Measurements from ENCODE around the gene KRTAP29-1. TPM values are rescaled to one million over a fixed set of nuclear protein-coding genes. Genes with fewer than 3 reads are reported as not detected.
"Not testable (repeated sequence)": the region's sequence is repeated elsewhere in the genome, so short reads cannot be mapped to it uniquely, and the experiment has no call there.

Gene KRTAP29-1
- total RNA-seq (not detected), polyA plus RNA-seq (not detected)
- long read RNA-seq, donor 1: 0 reads
- long read RNA-seq, donor 2: 0 reads
- long read RNA-seq, donor 3: 0 reads

GRCh38 chr17:41301916-41302901, at the start of gene KRTAP29-1:
Gene KRTAP29-1, minus strand, starts transcription at chr17:41302851. Its CDS starts 0 bp downstream, at chr17:41302851.
- no peak within 1 kb of the TSS for H3K4me3 ChIP-seq

GRCh38 chr17:41351177-41351576, 48.5 kb upstream of the KRTAP29-1 start:
- no peaks in the 10 kb centered on the region for H3K4me1 ChIP-seq
- H3K36me3 ChIP-seq: no peaks in the 10 kb centered on the region
- no peak for ATAC-seq
- H3K27me3 ChIP-seq: peaks cover 0 to 24% (median 13%) of the 10 kb centered on the region in 7 donors
- H3K4me3 ChIP-seq: no peak overlapping the region
- no peak for DNase-seq
- intact Hi-C loops (cut with DNase I): loop anchor here in 1 of 10 donors (10.0 kb wide), 1 partner anchor 1756 kb away; no protein-coding TSS in a partner anchor
- TF ChIP-seq CTCF (IDR thresholded peaks at IDR 0.05): no peak
- peaks cover 0 to 4% (median 0%) of the 10 kb centered on the region in 11 donors for H3K9me3 ChIP-seq
- no peak overlapping the region for H3K27ac ChIP-seq
- 77 to 84% methylated on average over 2 of the region's 2 CpGs for WGBS, 2 donors

More at GRCh38 chr17:41301916-41302901, at the start of gene KRTAP29-1:
- Histone ChIP-seq H3K4me1 (peaks cover 0 to 10% (median 4%) of the 10 kb centered on the region in 9 donors), H3K27me3 (peaks cover 0 to 13% (median 0%) of the 10 kb centered on the region in 7 donors), H3K27ac (peak within 1 kb of the TSS in 3 of 10 donors; percentile 5 to 39 (median 26)), H3K9me3 (peaks cover 0 to 20% (median 0%) of the 10 kb centered on the region in 11 donors), H3K36me3 (no peaks in the 10 kb centered on the region)
- no peak for TF ChIP-seq CTCF (IDR thresholded peaks at IDR 0.05)
- intact Hi-C loops (cut with DNase I): loop anchor here in 1 of 10 donors (1.0 to 10.0 kb wide), 2 partner anchors 162 to 193 kb away; no protein-coding TSS in a partner anchor
- peak; percentile 87 to 98 (median 95) for ATAC-seq
- 36 to 41% methylated on average over 11 of the region's 11 CpGs for WGBS, 2 donors
- DNase-seq: peak; percentile 51 to 78

- not testable (repeated sequence) for DNase-seq, ATAC-seq, H3K9me3 ChIP-seq, H3K4me1 ChIP-seq, H3K27ac ChIP-seq, H3K4me3 ChIP-seq, H3K36me3 ChIP-seq
- peaks cover 0 to 22% (median 9%) of the 10 kb centered on the region in 7 donors for H3K27me3 ChIP-seq
- intact Hi-C loops (cut with DNase I): loop anchor here in 1 of 10 donors (10.0 kb wide), 1 partner anchor 1756 kb away; no protein-coding TSS in a partner anchor
- WGBS, 2 donors: 85 to 88% methylated on average over 16 of the region's 16 CpGs
Observed at GRCh38 chr17:41350381-41350878, 47.8 kb upstream of the KRTAP29-1 start, which contains the start of gene KRT33A. Gene KRT33A, minus strand, starts transcription at chr17:41350828. Its CDS starts 61 bp downstream, at chr17:41350767.

- no peak for TF ChIP-seq CTCF (IDR thresholded peaks at IDR 0.05)
- WGBS, 2 donors: 84 to 87% methylated on average over 7 of the region's 7 CpGs
- Histone ChIP-seq H3K4me3 (no peak overlapping the region), H3K9me3 (no peaks in the 10 kb centered on the region), H3K36me3 (no peaks in the 10 kb centered on the region), H3K4me1 (no peaks in the 10 kb centered on the region), H3K27me3 (peaks cover 0 to 19% (median 6%) of the 10 kb centered on the region in 7 donors), H3K27ac (no peak overlapping the region)
- ATAC-seq: no peak
- DNase-seq: no peak
- intact Hi-C loops (cut with DNase I): no loop called here
Observed at GRCh38 chr17:41347869-41348760, 45.5 kb upstream of the KRTAP29-1 start.

- H3K36me3 ChIP-seq; H3K4me1 ChIP-seq; H3K27me3 ChIP-seq; intact Hi-C loops (cut with DNase I); ATAC-seq; DNase-seq; H3K27ac ChIP-seq; H3K4me3 ChIP-seq: not testable (repeated sequence)
- 88 to 91% methylated on average over 16 of the region's 16 CpGs for WGBS, 2 donors
- H3K9me3 ChIP-seq: peaks cover 0 to 14% (median 0%) of the 10 kb centered on the region in 11 donors
Observed at GRCh38 chr17:41346421-41346820, 43.8 kb upstream of the KRTAP29-1 start.
